ACC112 (cell line): ENCODE measurements around the gene GLT6D1.

ENCODE experiments used
- H2AFZ ChIP-seq: fragments of 200-600 bp; sonication (generic); one replicate; pipeline ENCODE4 v1.6.0; 2017; ENCODE audit warnings: antibody characterized with exemption, low read length; ENCODE audit not compliant: unreplicated experiment
- H3K27ac ChIP-seq: fragments of 200-600 bp; sonication (generic); 2 replicates; pipeline ENCODE4 v1.5.1; 2014; ENCODE audit warnings: low read depth, mild to moderate bottlenecking, antibody characterized with exemption, low read length, moderate library complexity
- H3K27me3 ChIP-seq: fragments of 200-600 bp; sonication (generic); 2 replicates; pipeline ENCODE4 v1.6.1; 2014; ENCODE audit warnings: mild to moderate bottlenecking, antibody characterized with exemption, low read length, moderate library complexity, mixed read lengths; ENCODE audit not compliant: insufficient read depth
- H3K36me3 ChIP-seq: fragments of 200-600 bp; sonication (generic); 2 replicates; pipeline ENCODE4 v1.6.1; 2016; ENCODE audit warnings: mild to moderate bottlenecking, antibody characterized with exemption, low read length, moderate library complexity, mixed read lengths; ENCODE audit not compliant: insufficient read depth
- H3K4me1 ChIP-seq: fragments of 200-600 bp; sonication (generic); one replicate; pipeline ENCODE4 v1.6.1; 2016; ENCODE audit warnings: low read length, mixed read lengths; ENCODE audit not compliant: insufficient read depth, unreplicated experiment, control insufficient read depth
- H3K4me3 ChIP-seq: fragments of 200-600 bp; sonication (generic); 2 replicates; pipeline ENCODE4 v1.5.1; 2014; ENCODE audit warnings: mild to moderate bottlenecking, low read depth, low read length
- H3K79me2 ChIP-seq: fragments of 200-600 bp; sonication (generic); one replicate; pipeline ENCODE4 v1.6.0; 2016; ENCODE audit warnings: low read length; ENCODE audit not compliant: control insufficient read depth, unreplicated experiment, insufficient read depth

The GLT6D1 gene

GRCh38 chr9:135639196-135639595 is at the start of gene GLT6D1:
Gene GLT6D1, minus strand, starts transcription at chr9:135639540. Its CDS starts 353 bp downstream, at chr9:135639187.
- Histone ChIP-seq H3K79me2 (no peaks in the 10 kb centered on the region), H3K27me3 (peaks cover 50% of the 10 kb centered on the region), H3K4me3 (no peak within 1 kb of the TSS), H3K36me3 (no peaks in the 10 kb centered on the region), H3K4me1 (no peaks in the 10 kb centered on the region), H2AFZ (no peak within 1 kb of the TSS), H3K27ac (no peak within 1 kb of the TSS)

GRCh38 chr9:135689011-135689410 is 49.7 kb upstream of the GLT6D1 start:
- no peaks in the 10 kb centered on the region for H3K36me3 ChIP-seq

GRCh38 chr9:135687216-135687615 is 47.9 kb upstream of the GLT6D1 start:
- H3K79me2 ChIP-seq = no peaks in the 10 kb centered on the region
- no peaks in the 10 kb centered on the region for H3K4me1 ChIP-seq
- peaks cover 11% of the 10 kb centered on the region; the same call in 1 of the 2 replicates for H3K27me3 ChIP-seq
- no peak overlapping the region for H3K4me3 ChIP-seq
- H3K36me3 ChIP-seq = no peaks in the 10 kb centered on the region
- H2AFZ ChIP-seq = no peak overlapping the region
- H3K27ac ChIP-seq = no peak overlapping the region

More at GRCh38 chr9:135689011-135689410, 49.7 kb upstream of the GLT6D1 start:
- Histone ChIP-seq H3K27ac (no peak overlapping the region), H3K79me2 (no peaks in the 10 kb centered on the region), H3K27me3 (peaks cover 6% of the 10 kb centered on the region), H3K4me3 (no peak overlapping the region), H2AFZ (no peak overlapping the region), H3K4me1 (peaks cover 7% of the 10 kb centered on the region)

GRCh38 chr9:135684691-135685090 is 45.4 kb upstream of the GLT6D1 start:
- Histone ChIP-seq H3K4me3 (no peak overlapping the region), H3K4me1 (no peaks in the 10 kb centered on the region), H3K27me3 (peaks cover 16% of the 10 kb centered on the region), H3K27ac (no peak overlapping the region), H3K36me3 (no peaks in the 10 kb centered on the region), H2AFZ (no peak overlapping the region), H3K79me2 (no peaks in the 10 kb centered on the region)

- Histone ChIP-seq H3K27me3 (peaks cover 16% of the 10 kb centered on the region), H3K79me2 (no peaks in the 10 kb centered on the region), H3K4me3 (no peak overlapping the region), H3K4me1 (no peaks in the 10 kb centered on the region), H3K36me3 (no peaks in the 10 kb centered on the region), H2AFZ (no peak overlapping the region), H3K27ac (no peak overlapping the region)
Observed at GRCh38 chr9:135683401-135684034, 44.2 kb upstream of the GLT6D1 start.

- Histone ChIP-seq H3K4me1 (no peaks in the 10 kb centered on the region), H3K36me3 (no peaks in the 10 kb centered on the region), H3K79me2 (no peaks in the 10 kb centered on the region), H3K27me3 (peaks cover 16% of the 10 kb centered on the region), H3K4me3 (no peak overlapping the region), H2AFZ (no peak overlapping the region), H3K27ac (no peak overlapping the region)
Observed at GRCh38 chr9:135681161-135681560, 41.8 kb upstream of the GLT6D1 start.

GRCh38 chr9:135680056-135680455 is 40.7 kb upstream of the GLT6D1 start:
- H3K27ac ChIP-seq = no peak overlapping the region
- H2AFZ ChIP-seq = no peak overlapping the region
- H3K79me2 ChIP-seq = no peaks in the 10 kb centered on the region
- H3K36me3 ChIP-seq = no peaks in the 10 kb centered on the region
- no peak overlapping the region for H3K4me3 ChIP-seq
- H3K4me1 ChIP-seq = no peaks in the 10 kb centered on the region
- H3K27me3 ChIP-seq = peaks cover 18% of the 10 kb centered on the region

- Histone ChIP-seq H2AFZ (no peak overlapping the region), H3K4me3 (no peak overlapping the region), H3K79me2 (no peaks in the 10 kb centered on the region), H3K27ac (no peak overlapping the region), H3K27me3 (peaks cover 15% of the 10 kb centered on the region), H3K36me3 (no peaks in the 10 kb centered on the region), H3K4me1 (no peaks in the 10 kb centered on the region)
Observed at GRCh38 chr9:135678236-135679017, 39.1 kb upstream of the GLT6D1 start.

GRCh38 chr9:135677641-135678168 is 38.4 kb upstream of the GLT6D1 start:
- Histone ChIP-seq H3K4me3 (no peak overlapping the region), H3K27ac (no peak overlapping the region), H2AFZ (no peak overlapping the region), H3K79me2 (no peaks in the 10 kb centered on the region), H3K36me3 (no peaks in the 10 kb centered on the region), H3K4me1 (no peaks in the 10 kb centered on the region), H3K27me3 (peaks cover 19% of the 10 kb centered on the region)

GRCh38 chr9:135676891-135677290 is 37.6 kb upstream of the GLT6D1 start:
- H3K79me2 ChIP-seq = no peaks in the 10 kb centered on the region
- H3K4me1 ChIP-seq = no peaks in the 10 kb centered on the region
- H3K27ac ChIP-seq = no peak overlapping the region
- no peaks in the 10 kb centered on the region for H3K36me3 ChIP-seq
- peaks cover 25% of the 10 kb centered on the region for H3K27me3 ChIP-seq
- no peak overlapping the region for H2AFZ ChIP-seq
- H3K4me3 ChIP-seq = no peak overlapping the region

GRCh38 chr9:135674977-135675376 is 35.6 kb upstream of the GLT6D1 start:
- peaks cover 27% of the 10 kb centered on the region for H3K27me3 ChIP-seq

More at GRCh38 chr9:135674977-135675376, 35.6 kb upstream of the GLT6D1 start:
- no peaks in the 10 kb centered on the region for H3K4me1 ChIP-seq
- H3K79me2 ChIP-seq = no peaks in the 10 kb centered on the region
- no peaks in the 10 kb centered on the region for H3K36me3 ChIP-seq
- H2AFZ ChIP-seq = no peak overlapping the region
- H3K4me3 ChIP-seq = no peak overlapping the region
- no peak overlapping the region for H3K27ac ChIP-seq
